Parathyroid adenoma (tissue), 2 donors: Measurements from ENCODE around the gene GAL3ST3.

Experiments used
- H2AFZ ChIP-seq: fragments of 300-600 bp; sonication (generic); one replicate; pipeline ENCODE4 v1.7.0; 2017; ENCODE audit warnings: antibody characterized with exemption, mild to moderate bottlenecking
- H3K27ac ChIP-seq: fragments of 300-600 bp; sonication (generic); one replicate; pipeline ENCODE4 v1.7.0; 2017
- H3K27me3 ChIP-seq: fragments of 300-600 bp; sonication (generic); one replicate; pipeline ENCODE4 v1.7.0; 2017; ENCODE audit warnings: low read length; ENCODE audit not compliant: control insufficient read depth, insufficient read depth
- H3K36me3 ChIP-seq: fragments of 300-600 bp; sonication (generic); one replicate; pipeline ENCODE4 v1.7.0; 2017; ENCODE audit warnings: low read length; ENCODE audit not compliant: control insufficient read depth, insufficient read depth
- H3K4me1 ChIP-seq: fragments of 300-600 bp; sonication (generic); one replicate; pipeline ENCODE4 v1.7.0; 2017; ENCODE audit warnings: control low read depth
- H3K4me2 ChIP-seq: fragments of 300-600 bp; sonication (generic); one replicate; pipeline ENCODE4 v1.7.0; 2017; ENCODE audit warnings: low read length
- H3K4me3 ChIP-seq: fragments of 300-600 bp; sonication (generic); one replicate; pipeline ENCODE4 v1.7.0; 2017; ENCODE audit warnings: low read depth, low read length
- H3K79me2 ChIP-seq: fragments of 300-600 bp; sonication (generic); one replicate; pipeline ENCODE4 v1.7.0; 2017; ENCODE audit warnings: control low read depth
- H3K9ac ChIP-seq: fragments of 300-600 bp; sonication (generic); one replicate; pipeline ENCODE4 v1.7.0; 2017; ENCODE audit warnings: mild to moderate bottlenecking
- H3K9me3 ChIP-seq: fragments of 300-600 bp; sonication (generic); one replicate; pipeline ENCODE4 v1.7.0; 2017; ENCODE audit warnings: low read length; ENCODE audit not compliant: control insufficient read depth
- CTCF ChIP-seq: fragments of 300-600 bp; sonication (generic); IDR thresholded peaks from one replicate; pipeline ENCODE4 v1.7.0; 2017; ENCODE audit warnings: antibody characterized with exemption, mild to moderate bottlenecking
- donor health status: primary hyperparathyroidism.

GAL3ST3 gene

GRCh38 chr11:66042227-66042995 lies 6.5 kb downstream of the GAL3ST3 start:
- Histone ChIP-seq H3K79me2 (no peaks in the 10 kb centered on the region), H3K27me3 (no peaks in the 10 kb centered on the region), H3K4me1 (peaks cover 11% of the 10 kb centered on the region), H3K27ac (no peak overlapping the region), H3K36me3 (no peaks in the 10 kb centered on the region), H3K4me2 (no peak overlapping the region), H3K4me3 (no peak overlapping the region), H2AFZ (no peak overlapping the region), H3K9ac (no peak overlapping the region), H3K9me3 (no peaks in the 10 kb centered on the region)
- no peak for TF ChIP-seq CTCF

- Histone ChIP-seq H3K79me2 (no peaks in the 10 kb centered on the region), H3K9me3 (no peaks in the 10 kb centered on the region), H3K4me1 (no peaks in the 10 kb centered on the region), H3K27ac (no peak overlapping the region), H3K36me3 (no peaks in the 10 kb centered on the region), H3K27me3 (no peaks in the 10 kb centered on the region), H3K9ac (no peak overlapping the region), H3K4me3 (no peak overlapping the region), H3K4me2 (no peak overlapping the region), H2AFZ (no peak overlapping the region)
- no peak for TF ChIP-seq CTCF
Observed at GRCh38 chr11:66039765-66040164, 9.2 kb downstream of the GAL3ST3 start.

- H2AFZ ChIP-seq: no peak overlapping the region
- no peaks in the 10 kb centered on the region for H3K36me3 ChIP-seq
- H3K9me3 ChIP-seq: no peaks in the 10 kb centered on the region
- H3K27ac ChIP-seq: no peak overlapping the region
- H3K9ac ChIP-seq: no peak overlapping the region
- TF ChIP-seq CTCF: no peak
- H3K79me2 ChIP-seq: no peaks in the 10 kb centered on the region
- no peaks in the 10 kb centered on the region for H3K4me1 ChIP-seq
- no peak overlapping the region for H3K4me3 ChIP-seq
- H3K27me3 ChIP-seq: no peaks in the 10 kb centered on the region
- no peak overlapping the region for H3K4me2 ChIP-seq
Observed at GRCh38 chr11:66037327-66037726, 11.6 kb downstream of the GAL3ST3 start.

GRCh38 chr11:66036334-66036710 lies 12.6 kb downstream of the GAL3ST3 start:
- H3K9ac ChIP-seq: no peak overlapping the region
- H3K4me3 ChIP-seq: no peak overlapping the region
- H3K9me3 ChIP-seq: no peaks in the 10 kb centered on the region
- H3K4me2 ChIP-seq: no peak overlapping the region
- no peaks in the 10 kb centered on the region for H3K27me3 ChIP-seq
- TF ChIP-seq CTCF: no peak
- H2AFZ ChIP-seq: no peak overlapping the region
- H3K27ac ChIP-seq: no peak overlapping the region
- no peaks in the 10 kb centered on the region for H3K79me2 ChIP-seq
- no peaks in the 10 kb centered on the region for H3K36me3 ChIP-seq
- no peaks in the 10 kb centered on the region for H3K4me1 ChIP-seq
